ENCODE measurements around the gene NCAM2.

DNA sequence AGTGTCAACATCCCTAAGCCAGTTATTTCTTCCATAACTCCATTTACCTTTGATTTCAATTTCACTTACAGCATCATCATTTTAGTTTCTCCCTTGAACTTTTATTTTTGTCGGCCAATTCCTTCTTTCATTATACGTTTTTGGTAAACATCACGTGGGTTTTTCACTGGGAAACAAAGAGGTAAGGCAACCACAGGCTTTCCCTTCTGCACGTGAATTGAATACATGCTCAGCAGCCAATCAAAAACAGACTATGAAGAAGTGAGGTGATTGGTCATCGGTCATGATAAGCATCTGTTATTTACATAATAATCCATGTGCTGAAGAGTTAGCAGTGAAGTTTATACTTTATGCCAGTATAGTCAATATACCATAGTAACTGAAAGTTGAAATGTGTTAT lies 98.7 kb downstream of the NCAM2 start:
- TF ChIP-seq GATA3 (IDR thresholded peaks at IDR 0.05; ENCODE audit: low read depth, low read length) = no peak
- no peak for TF ChIP-seq GATA2 (IDR thresholded peaks at IDR 0.05; ENCODE audit: low read depth, low read length)

Measured in SH-SY5Y (cell line).